H9 (cell line): Measurements from ENCODE around the gene ATP8B4. TPM values are rescaled to one million over a fixed set of nuclear protein-coding genes. Genes with fewer than 3 reads are reported as not detected.

Experiments used
- DNase-seq: peaks from one replicate; pipeline ENCODE4 v3.0.0-alpha.2; 2017
- H2AFZ ChIP-seq: one replicate; pipeline ENCODE4 v1.6.1; 2013; ENCODE audit warnings: mild to moderate bottlenecking, low read length, control low read depth, moderate library complexity
- H2AK5ac ChIP-seq: 2 replicates; pipeline ENCODE4 v1.6.1; 2013; ENCODE audit warnings: low read length, control low read depth, mixed read lengths; ENCODE audit not compliant: insufficient read length
- H2BK120ac ChIP-seq: one replicate; pipeline ENCODE4 v1.6.1; 2013; ENCODE audit warnings: low read depth, mild to moderate bottlenecking, low read length, control low read depth, inconsistent platforms; ENCODE audit not compliant: poor library complexity, severe bottlenecking
- H2BK12ac ChIP-seq: 2 replicates; pipeline ENCODE4 v1.6.1; 2013; ENCODE audit warnings: low read length, control low read depth, mixed read lengths, low read depth; ENCODE audit not compliant: insufficient read length
- H2BK15ac ChIP-seq: 2 replicates; pipeline ENCODE4 v1.6.1; 2013; ENCODE audit warnings: low read depth, low read length, control low read depth
- H2BK20ac ChIP-seq: one replicate; pipeline ENCODE4 v1.6.1; 2013; ENCODE audit warnings: low read depth, mild to moderate bottlenecking, low read length, control low read depth, inconsistent platforms; ENCODE audit not compliant: poor library complexity, severe bottlenecking
- H2BK5ac ChIP-seq: 2 replicates; pipeline ENCODE4 v1.6.1; 2013; ENCODE audit warnings: low read length, control low read depth, mixed read lengths; ENCODE audit not compliant: insufficient read length
- H3K14ac ChIP-seq: 2 replicates; pipeline ENCODE4 v1.6.1; 2013; ENCODE audit warnings: low read length, control low read depth; ENCODE audit not compliant: insufficient read depth
- H3K18ac ChIP-seq: 2 replicates; pipeline ENCODE4 v1.6.1; 2013; ENCODE audit warnings: low read depth, mild to moderate bottlenecking, mixed read lengths, low read length, control low read depth; ENCODE audit not compliant: insufficient read length
- H3K23ac ChIP-seq: 2 replicates; pipeline ENCODE4 v1.6.1; 2013; ENCODE audit warnings: low read length, control low read depth, mixed read lengths, low read depth; ENCODE audit not compliant: insufficient read length
- H3K23me2 ChIP-seq: 2 replicates; pipeline ENCODE4 v1.6.1; 2013; ENCODE audit warnings: low read depth, mild to moderate bottlenecking, mixed read lengths, low read length, control low read depth; ENCODE audit not compliant: insufficient read length, poor library complexity, severe bottlenecking
- H3K27ac ChIP-seq: 2 replicates; pipeline ENCODE4 v1.5.1; 2013; ENCODE audit warnings: low read length, control low read depth, mixed read lengths, low read depth; ENCODE audit not compliant: insufficient read length
- H3K27me3 ChIP-seq: 2 replicates; pipeline ENCODE4 v1.6.1; 2013; ENCODE audit warnings: low read length, control low read depth, inconsistent platforms; ENCODE audit not compliant: insufficient read depth
- H3K4ac ChIP-seq: 2 replicates; pipeline ENCODE4 v1.6.1; 2013; ENCODE audit warnings: low read depth, mild to moderate bottlenecking, control low read depth, inconsistent platforms, low read length, moderate library complexity
- H3K4me1 ChIP-seq: 2 replicates; pipeline ENCODE4 v1.6.1; 2013; ENCODE audit warnings: low read length, control low read depth, inconsistent platforms; ENCODE audit not compliant: insufficient read depth
- H3K4me2 ChIP-seq: 2 replicates; pipeline ENCODE4 v1.6.1; 2013; ENCODE audit warnings: low read length, control low read depth, mixed read lengths; ENCODE audit not compliant: insufficient read length, insufficient read depth
- H3K56ac ChIP-seq: 2 replicates; pipeline ENCODE4 v1.6.1; 2013; ENCODE audit warnings: low read depth, mild to moderate bottlenecking, mixed read lengths, low read length, control low read depth; ENCODE audit not compliant: insufficient read length
- H3K79me1 ChIP-seq: 2 replicates; pipeline ENCODE4 v1.6.1; 2013; ENCODE audit warnings: low read depth, mild to moderate bottlenecking, moderate library complexity, low read length, control low read depth, inconsistent platforms; ENCODE audit not compliant: insufficient read depth, poor library complexity, severe bottlenecking
- H3K79me2 ChIP-seq: 2 replicates; pipeline ENCODE4 v1.6.1; 2013; ENCODE audit warnings: low read length, control low read depth, inconsistent platforms; ENCODE audit not compliant: insufficient read depth
- H3K9ac ChIP-seq: 2 replicates; pipeline ENCODE4 v1.6.1; 2013; ENCODE audit warnings: low read length, control low read depth, mixed read lengths; ENCODE audit not compliant: insufficient read length; ENCODE audit errors: extremely low read depth
- H3K9me3 ChIP-seq: one replicate; pipeline ENCODE4 v1.6.1; 2013; ENCODE audit warnings: low read depth, low read length, inconsistent platforms; ENCODE audit not compliant: control insufficient read depth
- H3T11ph ChIP-seq: one replicate; pipeline ENCODE4 v1.6.1; 2013; ENCODE audit warnings: mild to moderate bottlenecking, low read length, control low read depth, inconsistent platforms
- H4K20me1 ChIP-seq: one replicate; pipeline ENCODE4 v1.6.1; 2013; ENCODE audit not compliant: control insufficient read depth, insufficient read length, insufficient read depth
- H4K5ac ChIP-seq: 2 replicates; pipeline ENCODE4 v1.6.1; 2013; ENCODE audit warnings: low read depth, mild to moderate bottlenecking, mixed read lengths, low read length, control low read depth; ENCODE audit not compliant: insufficient read length
- H4K8ac ChIP-seq: replicated peaks from 2 replicates; pipeline ENCODE4 v1.6.1; 2013; ENCODE audit warnings: low read length, control low read depth, mixed read lengths, low read depth; ENCODE audit not compliant: insufficient read length
- H4K91ac ChIP-seq: 2 replicates; pipeline ENCODE4 v1.6.1; 2013; ENCODE audit warnings: low read depth, mild to moderate bottlenecking, moderate library complexity, mixed read lengths, low read length, control low read depth; ENCODE audit not compliant: insufficient read length
- H3K27ac Mint-ChIP-seq, 3 experiments: 2 replicates in 2 of 3; 3 replicates in 1 of 3; pipeline ENCODE4 v1.8.0; 2020 to 2021; ENCODE audit warnings: mixed read lengths in 3 of 3, mild to moderate bottlenecking in 1 of 3, moderate library complexity in 1 of 3
- H3K27me3 Mint-ChIP-seq: 2 replicates; pipeline ENCODE4 v1.8.0; 2021; ENCODE audit warnings: low read depth, mild to moderate bottlenecking, moderate library complexity, mixed read lengths
- H3K36me3 Mint-ChIP-seq, 3 experiments: 2 replicates in 2 of 3; 3 replicates in 1 of 3; pipeline ENCODE4 v1.8.0; 2020 to 2021; ENCODE audit warnings: low read depth in 3 of 3, mixed read lengths in 3 of 3; ENCODE audit not compliant: insufficient read depth in 1 of 3
- H3K4me1 Mint-ChIP-seq, 2 experiments: 2 replicates each; pipeline ENCODE4 v1.8.0; 2020; ENCODE audit warnings: mixed read lengths in 2 of 2
- H3K4me3 Mint-ChIP-seq, 2 experiments: 2 replicates in 1 of 2; 3 replicates in 1 of 2; pipeline ENCODE4 v1.8.0; 2020 to 2021; ENCODE audit warnings: mild to moderate bottlenecking in 2 of 2, mixed read lengths in 2 of 2, moderate library complexity in 1 of 2
- H3K9me3 Mint-ChIP-seq, 2 experiments: 2 replicates in 1 of 2; 3 replicates in 1 of 2; pipeline ENCODE4 v1.8.0; 2020; ENCODE audit warnings: mild to moderate bottlenecking in 2 of 2, mixed read lengths in 2 of 2, moderate library complexity in 1 of 2
- total RNA-seq: library from RNA; stranded (reverse); gene quantifications from 2 replicates; pipeline ENCODE4 v1.2.1, GENCODE V29; 2021
- TF ChIP-seq, protein P1 (sequence below): fragments of 200-600 bp; sonication (generic); conservative IDR thresholded peaks from 3 replicates; pipeline ENCODE4 v1.8.0; 2021; ENCODE audit warnings: antibody characterized with exemption, mild to moderate bottlenecking

ATP8B4 gene
- total RNA-seq, 1 experiment from 2014 or later = 0.52 TPM

DNA sequence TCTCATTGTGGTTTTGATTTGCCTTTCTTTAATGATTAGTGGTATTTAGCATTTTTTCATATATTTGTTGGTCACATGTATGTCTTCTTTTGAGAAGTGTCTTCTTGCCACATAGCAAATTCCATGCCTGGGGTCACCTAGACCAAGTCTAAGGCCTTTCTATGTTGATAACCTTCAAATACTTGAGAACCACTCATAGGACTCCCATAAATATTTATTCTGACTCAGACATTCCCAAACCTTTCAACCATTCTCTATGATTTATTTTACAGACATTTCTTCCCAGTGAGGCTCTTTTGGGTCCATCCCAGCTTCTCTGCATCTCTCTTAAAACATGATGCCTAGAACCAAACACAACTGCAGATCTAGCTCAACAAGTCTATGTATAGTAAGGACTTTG lies 69.2 kb downstream of the ATP8B4 start:
- Mint-ChIP-seq H3K4me3 (no peak overlapping the region), H3K4me1 (no peaks in the 10 kb centered on the region), H3K9me3 (peaks cover 2 to 6% of the 10 kb centered on the region in 2 experiments; a peak in 3 of 5 replicates), H3K36me3 (no peaks in the 10 kb centered on the region), H3K27ac (no peak overlapping the region), H3K27me3 (no peaks in the 10 kb centered on the region)
- H3K9me3 ChIP-seq = no peaks in the 10 kb centered on the region
- no peak overlapping the region for H4K8ac ChIP-seq
- no peak overlapping the region for H2BK12ac ChIP-seq
- TF ChIP-seq, protein P1, sequence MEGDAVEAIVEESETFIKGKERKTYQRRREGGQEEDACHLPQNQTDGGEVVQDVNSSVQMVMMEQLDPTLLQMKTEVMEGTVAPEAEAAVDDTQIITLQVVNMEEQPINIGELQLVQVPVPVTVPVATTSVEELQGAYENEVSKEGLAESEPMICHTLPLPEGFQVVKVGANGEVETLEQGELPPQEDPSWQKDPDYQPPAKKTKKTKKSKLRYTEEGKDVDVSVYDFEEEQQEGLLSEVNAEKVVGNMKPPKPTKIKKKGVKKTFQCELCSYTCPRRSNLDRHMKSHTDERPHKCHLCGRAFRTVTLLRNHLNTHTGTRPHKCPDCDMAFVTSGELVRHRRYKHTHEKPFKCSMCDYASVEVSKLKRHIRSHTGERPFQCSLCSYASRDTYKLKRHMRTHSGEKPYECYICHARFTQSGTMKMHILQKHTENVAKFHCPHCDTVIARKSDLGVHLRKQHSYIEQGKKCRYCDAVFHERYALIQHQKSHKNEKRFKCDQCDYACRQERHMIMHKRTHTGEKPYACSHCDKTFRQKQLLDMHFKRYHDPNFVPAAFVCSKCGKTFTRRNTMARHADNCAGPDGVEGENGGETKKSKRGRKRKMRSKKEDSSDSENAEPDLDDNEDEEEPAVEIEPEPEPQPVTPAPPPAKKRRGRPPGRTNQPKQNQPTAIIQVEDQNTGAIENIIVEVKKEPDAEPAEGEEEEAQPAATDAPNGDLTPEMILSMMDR = no peak
- no peak overlapping the region for H3K4me2 ChIP-seq
- H3K14ac ChIP-seq = no peak overlapping the region
- H4K91ac ChIP-seq = no peak overlapping the region
- no peak overlapping the region for H4K5ac ChIP-seq
- no peaks in the 10 kb centered on the region for H4K20me1 ChIP-seq
- H2BK120ac ChIP-seq = no peak overlapping the region
- H2BK15ac ChIP-seq = no peak overlapping the region
- DNase-seq = no peak
- H2BK5ac ChIP-seq = no peak overlapping the region
- no peaks in the 10 kb centered on the region for H3K23me2 ChIP-seq
- H3K79me2 ChIP-seq = no peaks in the 10 kb centered on the region
- no peaks in the 10 kb centered on the region for H3K79me1 ChIP-seq
- H3K27me3 ChIP-seq = no peaks in the 10 kb centered on the region
- no peak overlapping the region for H3K9ac ChIP-seq
- no peak overlapping the region for H3T11ph ChIP-seq
- H3K4me1 ChIP-seq = no peaks in the 10 kb centered on the region
- H3K18ac ChIP-seq = no peak overlapping the region
- H2AK5ac ChIP-seq = no peak overlapping the region
- H2BK20ac ChIP-seq = no peak overlapping the region
- H2AFZ ChIP-seq = no peak overlapping the region
- H3K4ac ChIP-seq = no peak overlapping the region
- no peak overlapping the region for H3K56ac ChIP-seq
- H3K23ac ChIP-seq = no peak overlapping the region
- H3K27ac ChIP-seq = no peak overlapping the region
